MG63 (cell line): ENCODE data around the gene AK1. TPM values are rescaled to one million over a fixed set of nuclear protein-coding genes. Genes with fewer than 3 reads are reported as not detected.
"Not testable (repeated sequence)": the region's sequence is repeated elsewhere in the genome, so short reads cannot be mapped to it uniquely, and the experiment has no call there.

ENCODE experiments used
- DNase-seq: peaks from one replicate; pipeline ENCODE4 v3.0.0-alpha.2; 2020
- H3K27me3 ChIP-seq: fragments of 250-450 bp; sonication (Bioruptor Pico); 2 replicates; pipeline ENCODE4 v1.5.1; 2020; ENCODE audit warnings: mild to moderate bottlenecking, moderate library complexity
- H3K36me3 ChIP-seq: fragments of 250-450 bp; sonication (Bioruptor Pico); 2 replicates; pipeline ENCODE4 v1.5.1; 2020; ENCODE audit warnings: mild to moderate bottlenecking, moderate library complexity
- H3K4me3 ChIP-seq: fragments of 250-450 bp; sonication (Bioruptor Pico); 2 replicates; pipeline ENCODE4 v1.5.1; 2020; ENCODE audit warnings: mild to moderate bottlenecking, moderate library complexity
- H3K9me3 ChIP-seq: fragments of 250-450 bp; sonication (Bioruptor Pico); 2 replicates; pipeline ENCODE4 v1.5.1; 2020; ENCODE audit warnings: mild to moderate bottlenecking, moderate library complexity
- total RNA-seq: library from RNA; depleted of rRNA; stranded (reverse); fragments of >200 nt; shearing (Covaris generic); gene quantifications from 2 replicates; pipeline ENCODE4 v1.2.3, GENCODE V29; 2014; ENCODE audit warnings: low replicate concordance

The AK1 gene
- total RNA-seq, 1 experiment from 2014 or later = 69.0 TPM

- no peak for DNase-seq
- no peak overlapping the region for H3K4me3 ChIP-seq
- H3K9me3 ChIP-seq = peaks cover 9% of the 10 kb centered on the region; the same call in 1 of the 2 replicates
- peaks cover 50% of the 10 kb centered on the region for H3K36me3 ChIP-seq
- H3K27me3 ChIP-seq = no peaks in the 10 kb centered on the region
These were observed 28.5 kb downstream of the AK1 start for GRCh38 chr9:127848756-127849504.

GRCh38 chr9:127847833-127848755 is 29.4 kb downstream of the AK1 start:
- Histone ChIP-seq H3K36me3 (peaks cover 48% of the 10 kb centered on the region), H3K27me3 (no peaks in the 10 kb centered on the region), H3K9me3 (peaks cover 9% of the 10 kb centered on the region; the same call in 1 of the 2 replicates), H3K4me3 (no peak overlapping the region)
- no peak for DNase-seq

GRCh38 chr9:127847178-127847510 is 30.3 kb downstream of the AK1 start:
- H3K36me3 ChIP-seq = peaks cover 47% of the 10 kb centered on the region
- peak; percentile 68 for DNase-seq
- peaks cover 9% of the 10 kb centered on the region; the same call in 1 of the 2 replicates for H3K9me3 ChIP-seq
- no peaks in the 10 kb centered on the region for H3K27me3 ChIP-seq
- no peak overlapping the region for H3K4me3 ChIP-seq

GRCh38 chr9:127846443-127847177 is 30.9 kb downstream of the AK1 start:
- H3K36me3 ChIP-seq = peaks cover 46% of the 10 kb centered on the region

GRCh38 chr9:127845619-127846018 is 31.9 kb downstream of the AK1 start:
- DNase-seq, H3K9me3 ChIP-seq, H3K4me3 ChIP-seq, H3K27me3 ChIP-seq: not testable (repeated sequence)
- H3K36me3 ChIP-seq = peaks cover 39% of the 10 kb centered on the region

More at GRCh38 chr9:127846443-127847177, 30.9 kb downstream of the AK1 start:
- Histone ChIP-seq H3K4me3 (no peak overlapping the region), H3K27me3 (no peaks in the 10 kb centered on the region), H3K9me3 (peaks cover 9% of the 10 kb centered on the region; the same call in 1 of the 2 replicates)
- DNase-seq = no peak

- H3K9me3 ChIP-seq = peaks cover 6% of the 10 kb centered on the region; the same call in 1 of the 2 replicates
- no peak overlapping the region for H3K4me3 ChIP-seq
- DNase-seq = no peak
- H3K36me3 ChIP-seq = peaks cover 38% of the 10 kb centered on the region
- H3K27me3 ChIP-seq = no peaks in the 10 kb centered on the region
These were observed 32.6 kb downstream of the AK1 start for GRCh38 chr9:127844821-127845359.

GRCh38 chr9:127841087-127841835 is 36.2 kb downstream of the AK1 start:
- DNase-seq = no peak
- H3K27me3 ChIP-seq = no peaks in the 10 kb centered on the region
- H3K36me3 ChIP-seq = peaks cover 44% of the 10 kb centered on the region
- no peak overlapping the region for H3K4me3 ChIP-seq
- no peaks in the 10 kb centered on the region for H3K9me3 ChIP-seq

- Histone ChIP-seq H3K36me3 (peaks cover 48% of the 10 kb centered on the region), H3K4me3 (peak overlapping the region; percentile 22), H3K9me3 (no peaks in the 10 kb centered on the region), H3K27me3 (no peaks in the 10 kb centered on the region)
- peak; percentile 100 for DNase-seq
These were observed 38.9 kb downstream of the AK1 start for GRCh38 chr9:127838375-127839078.

- Histone ChIP-seq H3K36me3 (peaks cover 40% of the 10 kb centered on the region), H3K9me3 (no peaks in the 10 kb centered on the region), H3K27me3 (no peaks in the 10 kb centered on the region), H3K4me3 (no peak overlapping the region)
- no peak for DNase-seq
These were observed 40.1 kb downstream of the AK1 start for GRCh38 chr9:127837346-127837745.

- not testable (repeated sequence) for H3K27me3 ChIP-seq, H3K4me3 ChIP-seq, H3K9me3 ChIP-seq, DNase-seq
- H3K36me3 ChIP-seq = peaks cover 36% of the 10 kb centered on the region
These were observed 40.9 kb downstream of the AK1 start for GRCh38 chr9:127836561-127836960.

- Histone ChIP-seq H3K36me3 (peaks cover 34% of the 10 kb centered on the region), H3K4me3 (no peak overlapping the region), H3K9me3 (no peaks in the 10 kb centered on the region), H3K27me3 (no peaks in the 10 kb centered on the region)
- DNase-seq = no peak
These were observed 41.4 kb downstream of the AK1 start for GRCh38 chr9:127835991-127836516.

- DNase-seq = no peak
- Histone ChIP-seq H3K36me3 (peaks cover 34% of the 10 kb centered on the region), H3K27me3 (no peaks in the 10 kb centered on the region), H3K4me3 (no peak overlapping the region), H3K9me3 (no peaks in the 10 kb centered on the region)
These were observed 43.9 kb downstream of the AK1 start for GRCh38 chr9:127833555-127833954.

GRCh38 chr9:127832248-127832647 is 45.2 kb downstream of the AK1 start:
- H3K4me3 ChIP-seq = no peak overlapping the region
- H3K27me3 ChIP-seq = no peaks in the 10 kb centered on the region
- H3K9me3 ChIP-seq = no peaks in the 10 kb centered on the region
- H3K36me3 ChIP-seq = peaks cover 27% of the 10 kb centered on the region
- no peak for DNase-seq

GRCh38 chr9:127829205-127829906 is 48.1 kb downstream of the AK1 start:
- DNase-seq = no peak
- Histone ChIP-seq H3K36me3 (peaks cover 35% of the 10 kb centered on the region), H3K4me3 (no peak overlapping the region), H3K27me3 (no peaks in the 10 kb centered on the region), H3K9me3 (no peaks in the 10 kb centered on the region)
